HCT116 (cell line): ENCODE results near the gene TPK1. TPM values are rescaled to one million over a fixed set of nuclear protein-coding genes. Genes with fewer than 3 reads are reported as not detected.

Source experiments
- ATAC-seq: fragments of 200-7000 bp; cut with Tn5 transposase; 2 replicates; pipeline ENCODE4 v1.9.1; 2020; ENCODE audit warnings: mild to moderate bottlenecking, moderate library complexity
- BruUV-seq: library from RNA; stranded (reverse); fragments of 400-500 nt; replicated peaks from 2 replicates; lab custom pipeline; 2021; lab: Mats Ljungman, UMichigan
- CTCF ChIA-PET: fragments of 300-600 bp; sonication (Branson Sonifier 250); formaldehyde crosslinking; loops from one replicate; lab custom pipeline; 2021; ENCODE audit warnings: antibody characterized with exemption; lab: Charles Lee
- POLR2A ChIA-PET: fragments of 300-600, 350-600 bp; sonication (Branson Sonifier 250); formaldehyde crosslinking; loops from one replicate; lab custom pipeline; 2021; ENCODE audit warnings: antibody characterized with exemption; lab: Charles Lee
- RAD21 ChIA-PET, 2 experiments: fragments of 300-600 bp; sonication (Branson Sonifier 250); formaldehyde crosslinking; loops; one replicate each; lab custom pipeline; 2023; ENCODE audit warnings: low total read pairs in 2 of 2; ENCODE audit not compliant: uncharacterized antibody in 2 of 2, unreplicated experiment in 2 of 2, low non-redundant PET in 1 of 2; lab: Charles Lee
- DNase-seq: peaks from one replicate; pipeline ENCODE4 v3.0.0-alpha.2; 2010; ENCODE audit warnings: low read depth, low spot score
- H2AFZ ChIP-seq: fragments of 200-600 bp; shearing (Covaris generic), sonication (generic); 2 replicates; pipeline ENCODE4 v1.6.1; 2017; ENCODE audit warnings: low read depth, mixed run types, mixed read lengths, antibody characterized with exemption, low read length; ENCODE audit not compliant: poor library complexity, severe bottlenecking
- H3K27ac ChIP-seq: 2 replicates; pipeline ENCODE4 v1.5.1; 2012; ENCODE audit warnings: low read depth, low read length
- H3K27me3 ChIP-seq: fragments of 200-600 bp; sonication (generic); 2 replicates; pipeline ENCODE4 v1.6.1; 2016; ENCODE audit warnings: mixed run types, low read length, mixed read lengths; ENCODE audit not compliant: insufficient read depth
- H3K36me3 ChIP-seq, 2 experiments: fragments of 200-500 bp in 1 of 2; fragments of 200-600 bp in 1 of 2; sonication (Bioruptor generic) in 1 of 2; sonication (generic) in 1 of 2; 2 replicates each; pipeline versions ENCODE4 v1.5.1 to v1.6.1; 2014 to 2016; ENCODE audit warnings: low read length in 2 of 2, inconsistent platforms in 1 of 2, mixed read lengths in 1 of 2, mixed run types in 1 of 2; ENCODE audit not compliant: insufficient read depth in 2 of 2, control insufficient read depth in 1 of 2
- H3K4me1 ChIP-seq, 2 experiments: fragments of 200-600 bp in 1 of 2; sonication (generic) in 1 of 2; 2 replicates each; pipeline versions ENCODE4 v1.5.1 to v1.6.1; 2012 to 2017; ENCODE audit warnings: low read length in 2 of 2, inconsistent platforms in 1 of 2, mild to moderate bottlenecking in 1 of 2, mixed read lengths in 1 of 2, mixed run types in 1 of 2, moderate library complexity in 1 of 2; ENCODE audit not compliant: insufficient read depth in 2 of 2, control insufficient read depth in 1 of 2
- H3K4me2 ChIP-seq: fragments of 200-600 bp; sonication (generic); 2 replicates; pipeline ENCODE4 v1.6.1; 2017; ENCODE audit warnings: mixed run types, low read length, mixed read lengths
- H3K4me3 ChIP-seq, 2 experiments: fragments of 200-600 bp in 1 of 2; sonication (generic) in 1 of 2; replicated peaks in 1 of 2; 2 replicates each; pipeline ENCODE4 v1.5.1; 2011 to 2016; ENCODE audit warnings: low read length in 2 of 2, control low read depth in 1 of 2, low read depth in 1 of 2, mild to moderate bottlenecking in 1 of 2, mixed read lengths in 1 of 2, mixed run types in 1 of 2
- H3K79me2 ChIP-seq: fragments of 200-600 bp; sonication (generic); 2 replicates; pipeline ENCODE4 v1.6.1; 2017; ENCODE audit warnings: mild to moderate bottlenecking, mixed run types, low read length, moderate library complexity, mixed read lengths; ENCODE audit not compliant: insufficient read depth
- H3K9ac ChIP-seq: fragments of 200-600 bp; sonication (generic); 2 replicates; pipeline ENCODE4 v1.6.1; 2016; ENCODE audit warnings: low read length, mixed read lengths
- H3K9me2 ChIP-seq: fragments of 200-600 bp; sonication (generic), shearing (Covaris generic); 2 replicates; pipeline ENCODE4 v1.6.1; 2017; ENCODE audit warnings: mixed run types, mild to moderate bottlenecking, moderate library complexity; ENCODE audit not compliant: insufficient read depth
- H3K9me3 ChIP-seq, 2 experiments: fragments of 200-500 bp in 1 of 2; fragments of 200-600 bp in 1 of 2; sonication (Bioruptor generic) in 1 of 2; sonication (generic) in 1 of 2; 2 replicates each; pipeline ENCODE4 v1.6.1; 2014 to 2017; ENCODE audit warnings: low read length in 2 of 2, mixed read lengths in 2 of 2, inconsistent platforms in 1 of 2, low read depth in 1 of 2, mild to moderate bottlenecking in 1 of 2, mixed run types in 1 of 2, moderate library complexity in 1 of 2; ENCODE audit not compliant: control insufficient read depth in 1 of 2, insufficient read depth in 1 of 2
- H4K20me1 ChIP-seq: fragments of 200-600 bp; sonication (generic), shearing (Covaris generic); 2 replicates; pipeline ENCODE4 v1.6.1; 2017; ENCODE audit warnings: mixed run types, mild to moderate bottlenecking, moderate library complexity; ENCODE audit not compliant: insufficient read depth
- ELF1 ChIP-seq: IDR thresholded peaks from 2 replicates; pipeline ENCODE4 v1.6.1; 2012; ENCODE audit warnings: low read depth, borderline replicate concordance
- EZH2 ChIP-seq: fragments of 200-600 bp; sonication (generic); IDR thresholded peaks from 2 replicates; pipeline ENCODE4 v1.6.1; 2017; ENCODE audit warnings: antibody characterized with exemption, mixed run types
- FOSL1 ChIP-seq: IDR thresholded peaks from 2 replicates; pipeline ENCODE4 v1.6.1; 2012; ENCODE audit warnings: low read depth
- JUND ChIP-seq: IDR thresholded peaks from 2 replicates; pipeline ENCODE4 v1.6.1; 2012
- POLR2A ChIP-seq: IDR thresholded peaks from 2 replicates; pipeline ENCODE4 v1.7.0; 2011; ENCODE audit warnings: borderline replicate concordance; ENCODE audit not compliant: insufficient read depth, insufficient read length; ENCODE audit errors: extremely low read depth
- POLR2AphosphoS5 ChIP-seq: IDR thresholded peaks from 2 replicates; pipeline ENCODE4 v1.6.1; 2011; ENCODE audit warnings: mild to moderate bottlenecking, low read depth, low read length, moderate library complexity
- RAD21 ChIP-seq: IDR thresholded peaks from 2 replicates; pipeline ENCODE4 v1.6.1; 2012; ENCODE audit warnings: low read depth, mild to moderate bottlenecking
- SIN3A ChIP-seq: IDR thresholded peaks from 2 replicates; pipeline ENCODE4 v1.6.1; 2012; ENCODE audit warnings: low read depth
- SP1 ChIP-seq: IDR thresholded peaks from 2 replicates; pipeline ENCODE4 v1.6.1; 2012; ENCODE audit warnings: low read depth
- SRF ChIP-seq: IDR thresholded peaks from 2 replicates; pipeline ENCODE4 v1.6.1; 2012; ENCODE audit warnings: low read depth
- ZFX ChIP-seq: fragments of 450-650 bp; IDR thresholded peaks from 2 replicates; pipeline ENCODE4 v1.6.1; 2017
- ZNF274 ChIP-seq: fragments of 200-500 bp; sonication (Bioruptor generic); IDR thresholded peaks from 2 replicates; pipeline ENCODE4 v1.6.1; 2014; ENCODE audit warnings: mild to moderate bottlenecking, low read depth, low read length, inconsistent platforms
- intact Hi-C: fragments of 100-400 bp; cut with micrococcal nuclease; formaldehyde crosslinking; loops from 2 replicates; pipeline ENCODE4 v1.10.0; 2022
- total RNA-seq: library from RNA; stranded (reverse); gene quantifications from one replicate; pipeline ENCODE4 v1.2.1, GENCODE V29; 2021; ENCODE audit not compliant: unreplicated experiment
- TF ChIP-seq, protein P1 (sequence below): IDR thresholded peaks from 2 replicates; pipeline ENCODE4 v1.6.1; 2012
- TF ChIP-seq, protein P2 (sequence below), 3 experiments: fragments of 200-600 bp in 1 of 3; sonication (generic) in 1 of 3; IDR thresholded peaks in 2 of 3; conservative IDR thresholded peaks in 1 of 3; 2 replicates each; pipeline ENCODE4 v1.5.1; 2012 to 2017; ENCODE audit warnings: low read depth in 2 of 3, low read length in 2 of 3, antibody characterized with exemption in 1 of 3, borderline replicate concordance in 1 of 3, control low read depth in 1 of 3, mild to moderate bottlenecking in 1 of 3, mixed read lengths in 1 of 3, mixed run types in 1 of 3, moderate library complexity in 1 of 3; ENCODE audit not compliant: insufficient read depth in 1 of 3
- TF ChIP-seq, protein P3 (sequence below): IDR thresholded peaks from 2 replicates; pipeline ENCODE4 v1.6.1; 2011; ENCODE audit warnings: mild to moderate bottlenecking, low read length, moderate library complexity; ENCODE audit not compliant: insufficient replicate concordance; ENCODE audit errors: extremely low read depth

The TPK1 gene
- total RNA-seq, 1 experiment from 2014 or later = 5.4 TPM

- H3K36me3 ChIP-seq = no peaks in the 10 kb centered on the region
- no peak overlapping the region for H2AFZ ChIP-seq
- ChIA-PET RAD21 (no interaction called here), CTCF (interaction anchor here (1.0 kb wide), 2 partner anchors 49 to 332 kb away, joined by 3 to 7 read pairs; no protein-coding TSS in a partner anchor), POLR2A (no interaction called here)
- no peaks in the 10 kb centered on the region for H3K79me2 ChIP-seq
- no peak for TF ChIP-seq EZH2
- no peak for TF ChIP-seq ELF1
- no peak for TF ChIP-seq JUND
- TF ChIP-seq, protein P1, sequence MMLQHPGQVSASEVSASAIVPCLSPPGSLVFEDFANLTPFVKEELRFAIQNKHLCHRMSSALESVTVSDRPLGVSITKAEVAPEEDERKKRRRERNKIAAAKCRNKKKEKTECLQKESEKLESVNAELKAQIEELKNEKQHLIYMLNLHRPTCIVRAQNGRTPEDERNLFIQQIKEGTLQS = no peak
- no peak for TF ChIP-seq FOSL1
- TF ChIP-seq, protein P2, sequence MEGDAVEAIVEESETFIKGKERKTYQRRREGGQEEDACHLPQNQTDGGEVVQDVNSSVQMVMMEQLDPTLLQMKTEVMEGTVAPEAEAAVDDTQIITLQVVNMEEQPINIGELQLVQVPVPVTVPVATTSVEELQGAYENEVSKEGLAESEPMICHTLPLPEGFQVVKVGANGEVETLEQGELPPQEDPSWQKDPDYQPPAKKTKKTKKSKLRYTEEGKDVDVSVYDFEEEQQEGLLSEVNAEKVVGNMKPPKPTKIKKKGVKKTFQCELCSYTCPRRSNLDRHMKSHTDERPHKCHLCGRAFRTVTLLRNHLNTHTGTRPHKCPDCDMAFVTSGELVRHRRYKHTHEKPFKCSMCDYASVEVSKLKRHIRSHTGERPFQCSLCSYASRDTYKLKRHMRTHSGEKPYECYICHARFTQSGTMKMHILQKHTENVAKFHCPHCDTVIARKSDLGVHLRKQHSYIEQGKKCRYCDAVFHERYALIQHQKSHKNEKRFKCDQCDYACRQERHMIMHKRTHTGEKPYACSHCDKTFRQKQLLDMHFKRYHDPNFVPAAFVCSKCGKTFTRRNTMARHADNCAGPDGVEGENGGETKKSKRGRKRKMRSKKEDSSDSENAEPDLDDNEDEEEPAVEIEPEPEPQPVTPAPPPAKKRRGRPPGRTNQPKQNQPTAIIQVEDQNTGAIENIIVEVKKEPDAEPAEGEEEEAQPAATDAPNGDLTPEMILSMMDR (IDR thresholded peaks at IDR 0.05 in 2 of 3, conservative IDR thresholded peaks at IDR 0.05 in 1 of 3; ENCODE audit: borderline replicate concordance in 1 of 3, insufficient read depth in 1 of 3, low read depth in 2 of 3, low read length in 2 of 3) = peak; percentile 39 to 45 (median 42); a peak in 4 of 6 replicates
- TF ChIP-seq SP1 = no peak
- TF ChIP-seq, protein P3, sequence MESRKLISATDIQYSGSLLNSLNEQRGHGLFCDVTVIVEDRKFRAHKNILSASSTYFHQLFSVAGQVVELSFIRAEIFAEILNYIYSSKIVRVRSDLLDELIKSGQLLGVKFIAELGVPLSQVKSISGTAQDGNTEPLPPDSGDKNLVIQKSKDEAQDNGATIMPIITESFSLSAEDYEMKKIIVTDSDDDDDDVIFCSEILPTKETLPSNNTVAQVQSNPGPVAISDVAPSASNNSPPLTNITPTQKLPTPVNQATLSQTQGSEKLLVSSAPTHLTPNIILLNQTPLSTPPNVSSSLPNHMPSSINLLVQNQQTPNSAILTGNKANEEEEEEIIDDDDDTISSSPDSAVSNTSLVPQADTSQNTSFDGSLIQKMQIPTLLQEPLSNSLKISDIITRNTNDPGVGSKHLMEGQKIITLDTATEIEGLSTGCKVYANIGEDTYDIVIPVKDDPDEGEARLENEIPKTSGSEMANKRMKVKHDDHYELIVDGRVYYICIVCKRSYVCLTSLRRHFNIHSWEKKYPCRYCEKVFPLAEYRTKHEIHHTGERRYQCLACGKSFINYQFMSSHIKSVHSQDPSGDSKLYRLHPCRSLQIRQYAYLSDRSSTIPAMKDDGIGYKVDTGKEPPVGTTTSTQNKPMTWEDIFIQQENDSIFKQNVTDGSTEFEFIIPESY = no peak
- TF ChIP-seq ZFX = no peak
- no peak for TF ChIP-seq SIN3A
- TF ChIP-seq SRF = no peak
- no peak for TF ChIP-seq ZNF274
- no peak for TF ChIP-seq POLR2AphosphoS5
- peak; percentile 59 for TF ChIP-seq RAD21
- no peak for TF ChIP-seq POLR2A
- DNase-seq = peak; percentile 18
- no TSS peak for BruUV-seq
- H3K27me3 ChIP-seq = no peaks in the 10 kb centered on the region
- no peaks in the 10 kb centered on the region for H4K20me1 ChIP-seq
- intact Hi-C loops = loop anchor here (1.0 kb wide), 1 partner anchor 274 kb away; no protein-coding TSS in a partner anchor
- peak; percentile 52; the same call in 1 of the 2 replicates for ATAC-seq
- no peak overlapping the region for H3K4me3 ChIP-seq
- H3K4me2 ChIP-seq = no peak overlapping the region
- H3K9me2 ChIP-seq = no peaks in the 10 kb centered on the region
- H3K4me1 ChIP-seq = no peaks in the 10 kb centered on the region
- H3K27ac ChIP-seq = no peak overlapping the region
- H3K9me3 ChIP-seq = no peaks in the 10 kb centered on the region
- no peak overlapping the region for H3K9ac ChIP-seq
These were observed 48.7 kb downstream of the TPK1 start for GRCh38 chr7:144787127-144787526.
